ENCODE data around the gene CBX5.

The CBX5 gene

DNA sequence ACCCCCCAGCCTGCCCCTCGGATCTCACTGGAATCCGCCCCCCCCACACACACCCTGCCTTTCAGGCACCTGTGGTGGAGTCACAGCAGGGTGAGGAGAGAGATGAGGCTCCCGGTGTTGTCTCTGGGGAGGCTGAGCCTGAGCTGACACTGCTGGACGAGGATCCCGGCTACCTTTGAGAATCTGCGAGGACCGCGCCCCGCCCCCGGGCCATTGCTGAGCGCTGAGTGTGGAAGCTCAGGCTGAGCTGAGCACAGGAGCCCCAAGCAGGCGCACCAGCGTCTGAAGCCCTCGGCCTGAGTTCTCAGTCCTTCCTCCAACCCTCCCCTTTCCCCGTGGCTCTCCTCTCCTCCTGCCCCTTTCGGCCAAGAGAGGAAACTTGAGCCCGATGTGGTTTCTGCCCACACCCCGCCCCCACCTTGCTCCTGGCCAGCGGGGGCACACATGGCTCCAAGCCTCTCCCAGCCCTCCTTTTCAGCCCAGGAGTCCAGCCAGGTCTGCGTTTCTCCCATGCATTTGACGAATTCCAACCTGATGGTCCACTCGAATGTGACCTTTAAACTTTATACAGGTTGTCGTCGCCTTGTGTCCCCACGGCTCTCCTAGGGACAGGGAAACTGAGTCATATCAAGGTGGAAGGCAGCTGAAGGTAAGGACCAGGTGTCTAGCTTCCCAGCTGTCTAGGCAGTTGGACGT is 21.0 kb upstream of the CBX5 start, which contains the start of gene NFE2:
Gene NFE2, minus strand, starts transcription at position 284 of the 696 bp plus-strand sequence. CDS start 5,767 bp downstream, outside the sequence.
- Mint-ChIP-seq H3K27ac (peak within 1 kb of the TSS; percentile 82), H3K36me3 (ENCODE audit: low read depth) (peaks cover 27% of the 10 kb centered on the region), H3K27me3 (no peaks in the 10 kb centered on the region), H3K4me3 (peak within 1 kb of the TSS; percentile 91), H3K4me1 (ENCODE audit: low read depth) (peaks cover 86% of the 10 kb centered on the region), H3K9me3 (no peaks in the 10 kb centered on the region)
- intact Hi-C loops (cut with micrococcal nuclease) = no loop called here

DNA sequence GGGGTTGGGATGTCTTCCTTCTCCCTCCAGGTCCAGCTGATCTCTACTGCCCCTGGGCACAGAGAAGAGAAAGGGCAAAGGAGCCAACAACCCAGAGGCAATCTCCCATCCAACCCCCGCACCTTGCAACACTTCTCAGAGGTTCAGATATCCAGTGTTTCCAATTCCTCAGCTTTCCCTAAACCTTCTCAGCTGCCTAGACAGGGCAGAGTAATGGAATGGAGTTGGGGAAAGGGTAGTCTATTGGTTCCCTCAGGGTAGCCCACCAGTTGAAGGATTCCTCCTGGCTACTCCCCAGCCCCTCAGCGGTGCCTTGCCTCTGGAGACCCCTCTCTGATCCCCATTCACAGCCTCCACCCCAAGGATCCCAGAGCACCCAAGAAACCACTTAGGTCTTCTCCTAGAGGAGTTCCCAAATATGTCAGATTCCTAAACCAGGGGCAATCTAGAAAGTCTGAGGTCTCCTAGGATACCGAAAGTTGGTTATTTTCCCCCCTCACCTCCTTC is 20.4 kb upstream of the CBX5 start:
- intact Hi-C loops (cut with micrococcal nuclease) = no loop called here
- Mint-ChIP-seq H3K4me3 (peak overlapping the region; percentile 91), H3K36me3 (ENCODE audit: low read depth) (peaks cover 27% of the 10 kb centered on the region), H3K4me1 (ENCODE audit: low read depth) (peaks cover 89% of the 10 kb centered on the region), H3K9me3 (no peaks in the 10 kb centered on the region), H3K27ac (peak overlapping the region; percentile 82), H3K27me3 (no peaks in the 10 kb centered on the region)

DNA sequence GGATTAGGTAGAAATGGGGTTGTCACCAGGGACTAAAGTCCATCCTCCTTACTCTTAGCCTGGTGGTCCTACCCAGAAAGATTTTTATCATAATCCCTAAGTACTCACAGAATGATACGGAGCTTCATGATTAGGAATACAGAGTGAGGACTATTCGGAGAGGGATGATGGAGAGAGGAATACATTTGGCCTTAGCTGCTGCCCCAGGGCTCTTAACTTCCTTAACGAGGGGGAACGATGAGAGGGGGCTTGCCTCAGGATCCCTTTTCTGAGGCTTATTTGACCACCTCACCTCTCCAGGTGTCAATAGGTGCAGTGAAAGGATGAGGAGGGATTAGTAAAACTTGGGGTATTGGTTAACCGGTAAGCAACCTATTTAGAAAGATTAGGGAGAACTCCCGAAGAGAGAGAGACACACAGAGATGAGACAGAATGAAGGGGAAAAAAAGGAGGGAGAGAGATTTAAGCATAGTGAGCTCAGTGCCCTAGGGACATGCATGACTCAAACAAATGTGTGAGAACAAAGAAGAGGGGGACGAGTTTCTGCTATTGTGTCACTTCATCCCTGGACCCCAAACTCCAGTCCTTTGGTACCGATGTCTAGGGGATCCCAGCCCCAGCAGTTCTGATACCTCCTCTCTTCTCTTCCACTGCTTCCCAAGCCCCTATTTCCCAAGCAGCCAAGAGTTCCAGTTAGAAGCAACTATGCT is 19.7 kb upstream of the CBX5 start:
- H3K9me3 Mint-ChIP-seq = no peaks in the 10 kb centered on the region

DNA sequence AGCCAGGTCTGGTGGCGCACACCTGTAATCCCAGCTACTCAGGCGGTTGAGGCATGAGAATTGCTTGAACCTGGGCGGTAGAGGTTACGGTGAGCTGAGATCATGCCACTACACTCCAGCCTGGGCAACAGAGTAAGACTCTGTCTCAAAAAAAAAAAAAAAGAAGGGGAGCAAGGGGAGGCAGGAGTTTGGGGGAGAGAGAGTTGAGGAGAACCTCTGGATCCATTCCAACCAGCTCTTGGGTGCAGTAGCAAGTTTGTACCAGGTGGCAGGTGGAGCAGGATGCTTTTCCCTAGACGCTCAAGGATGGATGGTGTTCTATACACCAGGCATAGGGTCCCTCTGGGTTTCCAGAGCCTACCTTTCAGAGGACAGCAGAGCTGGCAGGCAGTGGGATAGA is 19.0 kb upstream of the CBX5 start:
- Mint-ChIP-seq H3K9me3 (no peaks in the 10 kb centered on the region), H3K4me1 (ENCODE audit: low read depth) (peaks cover 89% of the 10 kb centered on the region), H3K27me3 (no peaks in the 10 kb centered on the region), H3K36me3 (ENCODE audit: low read depth) (peaks cover 27% of the 10 kb centered on the region), H3K4me3 (peak overlapping the region; percentile 91), H3K27ac (peak overlapping the region; percentile 82)
- intact Hi-C loops (cut with micrococcal nuclease) = loop anchor here (1.0 kb wide), 1 partner anchor 8 kb away; no protein-coding TSS in a partner anchor

More for the DNA sequence above, 19.7 kb upstream of the CBX5 start:
- H3K36me3 Mint-ChIP-seq (ENCODE audit: low read depth) = peaks cover 27% of the 10 kb centered on the region
- no peaks in the 10 kb centered on the region for H3K27me3 Mint-ChIP-seq
- peak overlapping the region; percentile 91 for H3K4me3 Mint-ChIP-seq
- H3K27ac Mint-ChIP-seq = peak overlapping the region; percentile 82
- H3K4me1 Mint-ChIP-seq (ENCODE audit: low read depth) = peaks cover 89% of the 10 kb centered on the region
- intact Hi-C loops (cut with micrococcal nuclease) = loop anchor here (1.0 kb wide), 1 partner anchor 8 kb away; no protein-coding TSS in a partner anchor

DNA sequence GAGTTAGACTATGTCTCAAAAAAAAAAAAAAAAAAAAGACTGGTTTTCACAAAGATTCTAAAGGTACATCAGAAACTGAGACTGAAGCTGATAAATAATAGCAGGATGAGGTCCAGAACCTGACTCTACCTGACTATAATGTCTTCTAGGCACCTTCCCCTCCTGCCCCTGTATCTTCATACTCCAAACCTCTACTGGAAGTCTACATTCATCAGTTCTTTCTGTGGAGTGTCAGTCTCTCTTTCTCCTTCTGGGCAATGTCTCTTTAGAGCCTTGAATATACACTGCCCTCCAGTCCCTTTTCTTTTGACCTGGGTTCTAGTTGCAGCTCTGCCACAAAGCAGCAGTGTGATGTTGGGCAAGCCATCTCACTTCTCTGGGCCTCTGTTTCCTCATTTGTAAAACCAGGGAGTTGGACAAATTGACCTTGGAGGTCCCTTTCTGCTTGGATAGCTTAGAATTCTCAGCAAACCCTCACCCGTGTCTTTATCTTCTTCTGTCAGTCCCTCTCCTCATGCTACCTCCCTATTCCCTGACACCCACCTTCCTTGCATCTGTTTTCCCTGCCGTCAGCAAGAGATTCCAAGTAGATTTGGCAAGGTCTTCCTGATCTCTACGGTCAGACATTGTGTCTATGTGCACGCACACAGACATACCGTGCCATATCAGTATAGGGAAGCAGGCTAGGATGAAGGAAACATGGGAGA is 16.6 kb upstream of the CBX5 start:
- intact Hi-C loops (cut with micrococcal nuclease) = no loop called here
- Mint-ChIP-seq H3K27ac (peak overlapping the region; percentile 54), H3K27me3 (no peaks in the 10 kb centered on the region), H3K4me1 (ENCODE audit: low read depth) (peaks cover 91% of the 10 kb centered on the region), H3K9me3 (no peaks in the 10 kb centered on the region), H3K36me3 (ENCODE audit: low read depth) (peaks cover 27% of the 10 kb centered on the region), H3K4me3 (peak overlapping the region; percentile 74)

DNA sequence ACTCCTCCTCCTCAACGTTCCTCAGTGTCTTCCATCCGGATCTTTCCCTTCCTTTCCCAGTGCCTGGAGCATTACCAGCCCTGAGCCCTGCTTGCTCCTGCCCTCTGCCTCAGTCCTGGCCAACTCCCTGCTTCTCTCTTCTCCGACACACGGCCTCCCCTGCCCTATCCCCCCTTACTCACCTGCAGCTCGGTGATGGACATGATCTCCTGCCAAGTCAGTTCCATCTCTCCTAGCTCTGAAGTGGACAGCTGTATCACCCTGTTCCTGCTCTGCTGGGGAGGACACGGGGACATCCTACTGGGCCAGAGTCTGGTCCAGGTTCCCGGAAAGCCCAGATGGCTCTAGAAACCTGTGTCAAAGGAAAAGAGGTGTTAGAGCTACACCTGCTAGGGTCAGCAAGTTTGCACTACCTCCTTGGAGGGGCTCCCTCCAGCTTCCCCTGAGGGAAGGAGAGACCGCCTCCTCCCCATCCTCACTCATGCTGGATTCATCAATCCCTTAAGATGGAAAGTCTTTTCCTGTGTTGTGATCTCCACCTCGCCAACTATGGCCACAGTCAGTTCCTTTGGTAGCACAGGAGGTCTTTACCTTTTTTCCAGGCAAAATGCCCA is 15.1 kb upstream of the CBX5 start:
- Mint-ChIP-seq H3K27me3 (no peaks in the 10 kb centered on the region), H3K9me3 (no peaks in the 10 kb centered on the region), H3K27ac (peak overlapping the region; percentile 54), H3K36me3 (ENCODE audit: low read depth) (peaks cover 18% of the 10 kb centered on the region), H3K4me1 (ENCODE audit: low read depth) (peaks cover 94% of the 10 kb centered on the region), H3K4me3 (peak overlapping the region; percentile 45)
- intact Hi-C loops (cut with micrococcal nuclease) = loop anchor here (1.0 to 2.0 kb wide), 2 partner anchors 29 to 74 kb away; no protein-coding TSS in a partner anchor

DNA sequence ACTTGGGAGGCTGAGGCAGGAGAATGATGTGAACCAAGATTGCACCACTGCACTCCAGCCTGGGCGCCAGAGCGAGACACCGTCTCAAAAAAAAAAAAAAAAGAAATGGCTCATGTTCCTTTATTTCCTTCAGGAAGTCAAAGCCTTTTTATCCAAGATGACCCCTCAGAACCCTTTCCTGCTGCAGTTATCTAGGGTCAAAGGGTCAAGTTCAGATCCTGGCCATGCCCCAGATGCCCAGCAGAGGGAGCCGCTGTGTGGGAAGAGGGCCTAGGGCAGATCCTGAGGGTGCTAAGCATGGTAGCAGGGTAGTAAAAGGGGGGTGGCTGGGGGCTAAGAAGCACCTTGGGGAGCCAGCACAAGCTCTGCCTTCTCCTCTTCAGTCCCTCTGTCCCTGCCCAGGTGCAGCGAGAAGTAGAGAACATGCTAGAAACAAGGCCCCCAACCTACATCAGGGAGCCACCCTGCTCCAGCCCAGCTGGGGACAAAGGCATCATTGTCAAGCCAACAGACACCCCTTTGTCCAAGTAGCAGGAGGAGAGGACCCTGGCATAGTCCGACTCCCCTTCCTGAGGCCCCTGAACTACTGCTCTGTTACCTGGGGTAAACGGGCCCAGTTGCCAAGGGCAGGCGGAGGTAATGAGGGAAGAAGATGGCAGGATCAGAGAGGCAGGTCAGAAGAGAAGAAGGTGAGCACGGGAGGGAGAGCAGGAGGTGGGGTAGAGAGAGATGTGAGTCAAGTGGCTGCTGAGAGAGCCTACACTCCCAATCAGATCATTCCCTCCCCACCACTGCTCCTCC is 14.4 kb upstream of the CBX5 start:
- peak overlapping the region; percentile 21 for H3K4me3 Mint-ChIP-seq
- H3K4me1 Mint-ChIP-seq (ENCODE audit: low read depth) = peaks cover 94% of the 10 kb centered on the region

DNA sequence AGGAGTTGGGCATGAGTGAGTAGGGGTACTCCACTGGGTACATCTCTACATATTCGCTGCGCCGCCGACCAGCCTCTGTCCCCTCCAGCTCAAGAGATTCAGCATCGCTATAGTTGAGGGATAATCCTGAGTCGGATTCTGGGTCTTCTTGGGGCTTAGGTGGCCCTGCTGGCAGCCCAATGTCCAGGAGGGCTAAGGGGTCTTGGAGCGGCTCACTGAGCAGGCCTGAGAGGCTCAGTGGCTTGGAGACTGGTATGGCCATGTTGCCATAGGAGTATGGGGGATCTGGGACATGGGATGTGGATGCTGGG is 13.0 kb upstream of the CBX5 start:
- Mint-ChIP-seq H3K9me3 (no peaks in the 10 kb centered on the region), H3K36me3 (ENCODE audit: low read depth) (peaks cover 3% of the 10 kb centered on the region), H3K4me1 (ENCODE audit: low read depth) (peaks cover 95% of the 10 kb centered on the region), H3K4me3 (peak overlapping the region; percentile 30), H3K27ac (peak overlapping the region; percentile 47), H3K27me3 (no peaks in the 10 kb centered on the region)
- intact Hi-C loops (cut with micrococcal nuclease) = no loop called here

More for the DNA sequence above, 14.4 kb upstream of the CBX5 start:
- no peaks in the 10 kb centered on the region for H3K27me3 Mint-ChIP-seq
- no peaks in the 10 kb centered on the region for H3K9me3 Mint-ChIP-seq
- intact Hi-C loops (cut with micrococcal nuclease) = loop anchor here (1.0 to 2.0 kb wide), 2 partner anchors 30 to 74 kb away; no protein-coding TSS in a partner anchor
- H3K36me3 Mint-ChIP-seq (ENCODE audit: low read depth) = peaks cover 10% of the 10 kb centered on the region
- H3K27ac Mint-ChIP-seq = peak overlapping the region; percentile 54

DNA sequence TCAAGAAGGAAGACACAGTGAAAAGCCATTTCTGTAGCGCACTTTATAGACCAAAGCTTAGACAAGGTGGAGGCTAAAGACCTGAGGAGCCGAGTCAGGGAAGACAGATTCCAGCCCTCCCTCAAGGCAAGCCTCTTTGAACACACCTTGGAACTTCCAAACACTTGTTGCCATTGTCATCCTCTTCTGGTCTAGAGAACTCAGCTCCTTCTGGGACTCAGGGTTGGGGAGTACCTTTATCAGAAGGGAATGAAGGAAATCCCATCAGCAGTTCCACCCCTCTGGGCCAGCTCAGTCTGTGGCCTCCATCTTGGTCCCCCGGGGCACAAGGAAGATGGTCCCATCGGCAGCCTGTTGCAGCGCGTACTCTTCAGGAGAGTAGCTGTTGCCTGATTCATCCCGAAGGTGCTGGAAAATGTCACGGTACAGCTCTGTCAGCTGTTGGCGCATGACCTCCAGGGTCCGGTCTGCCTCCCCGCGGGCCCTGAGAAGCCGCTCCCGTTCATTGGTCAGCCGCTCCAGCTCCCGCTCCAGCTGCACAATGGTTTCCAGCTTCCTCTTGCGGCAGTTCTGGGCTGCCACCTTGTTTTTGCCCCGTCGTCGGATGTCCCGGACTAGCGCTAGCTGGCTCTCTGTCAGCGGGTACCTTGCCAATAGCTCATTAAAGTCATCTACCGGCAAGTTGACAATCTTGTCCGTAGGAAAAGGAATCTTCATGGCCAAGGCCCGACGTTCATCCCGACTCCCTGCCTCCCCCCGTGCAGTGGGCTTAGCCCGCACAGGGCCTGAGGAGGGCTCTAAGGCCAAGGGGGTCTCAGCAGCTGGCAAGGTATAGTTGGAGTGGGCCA is 12.4 kb upstream of the CBX5 start:
- peaks cover 96% of the 10 kb centered on the region for H3K4me1 Mint-ChIP-seq (ENCODE audit: low read depth)
- no peaks in the 10 kb centered on the region for H3K9me3 Mint-ChIP-seq
- H3K36me3 Mint-ChIP-seq (ENCODE audit: low read depth) = no peaks in the 10 kb centered on the region
- intact Hi-C loops (cut with micrococcal nuclease) = no loop called here
- H3K27ac Mint-ChIP-seq = peak overlapping the region; percentile 75
- peak overlapping the region; percentile 30 for H3K4me3 Mint-ChIP-seq
- H3K27me3 Mint-ChIP-seq = no peaks in the 10 kb centered on the region

DNA sequence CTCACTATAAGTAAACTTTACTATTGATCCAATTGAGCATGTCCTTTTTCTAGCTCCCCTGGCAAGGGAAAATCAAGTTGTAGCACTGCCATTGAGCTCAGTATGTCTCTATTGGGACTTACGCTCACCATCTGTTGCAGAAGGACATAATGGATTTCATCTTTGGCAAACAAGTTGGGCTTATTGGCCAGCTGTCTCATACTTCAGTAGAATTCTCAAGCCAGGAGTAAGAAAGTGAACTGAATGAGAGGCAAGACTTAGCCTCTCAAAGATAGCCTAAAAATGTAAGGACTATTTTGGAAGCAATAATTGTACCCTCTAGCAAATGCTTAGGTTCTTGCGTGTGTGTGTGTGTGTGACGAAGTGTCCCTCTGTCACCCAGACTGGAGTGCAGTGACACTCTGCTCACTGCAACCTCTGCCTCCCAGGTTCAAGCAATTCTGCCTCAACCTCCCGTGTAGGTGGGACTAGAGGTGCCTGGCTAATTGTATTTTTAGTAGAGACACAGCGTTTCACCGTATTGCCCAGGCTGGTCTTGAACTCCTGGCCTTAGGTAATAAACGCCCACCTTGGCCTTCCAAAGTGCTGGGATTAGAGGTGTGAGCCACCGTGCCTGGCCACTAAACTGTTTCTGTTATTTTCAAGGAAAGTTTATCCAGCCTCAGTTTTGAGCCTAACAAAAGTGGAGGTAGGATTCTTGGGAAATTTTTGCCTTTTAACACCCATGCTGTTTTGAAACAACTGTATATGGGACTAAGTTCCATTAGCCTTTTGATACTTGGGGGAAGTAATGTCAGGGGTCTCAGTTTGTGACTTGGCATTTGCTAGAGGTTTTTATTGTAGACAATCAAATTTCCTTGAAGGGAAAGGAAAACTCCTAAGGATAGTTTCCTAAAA is 7.6 kb upstream of the CBX5 start:
- Mint-ChIP-seq H3K4me3 (no peak overlapping the region), H3K27me3 (no peaks in the 10 kb centered on the region), H3K4me1 (ENCODE audit: low read depth) (peaks cover 80% of the 10 kb centered on the region), H3K27ac (no peak overlapping the region), H3K36me3 (ENCODE audit: low read depth) (no peaks in the 10 kb centered on the region), H3K9me3 (no peaks in the 10 kb centered on the region)
- intact Hi-C loops (cut with micrococcal nuclease) = no loop called here

DNA sequence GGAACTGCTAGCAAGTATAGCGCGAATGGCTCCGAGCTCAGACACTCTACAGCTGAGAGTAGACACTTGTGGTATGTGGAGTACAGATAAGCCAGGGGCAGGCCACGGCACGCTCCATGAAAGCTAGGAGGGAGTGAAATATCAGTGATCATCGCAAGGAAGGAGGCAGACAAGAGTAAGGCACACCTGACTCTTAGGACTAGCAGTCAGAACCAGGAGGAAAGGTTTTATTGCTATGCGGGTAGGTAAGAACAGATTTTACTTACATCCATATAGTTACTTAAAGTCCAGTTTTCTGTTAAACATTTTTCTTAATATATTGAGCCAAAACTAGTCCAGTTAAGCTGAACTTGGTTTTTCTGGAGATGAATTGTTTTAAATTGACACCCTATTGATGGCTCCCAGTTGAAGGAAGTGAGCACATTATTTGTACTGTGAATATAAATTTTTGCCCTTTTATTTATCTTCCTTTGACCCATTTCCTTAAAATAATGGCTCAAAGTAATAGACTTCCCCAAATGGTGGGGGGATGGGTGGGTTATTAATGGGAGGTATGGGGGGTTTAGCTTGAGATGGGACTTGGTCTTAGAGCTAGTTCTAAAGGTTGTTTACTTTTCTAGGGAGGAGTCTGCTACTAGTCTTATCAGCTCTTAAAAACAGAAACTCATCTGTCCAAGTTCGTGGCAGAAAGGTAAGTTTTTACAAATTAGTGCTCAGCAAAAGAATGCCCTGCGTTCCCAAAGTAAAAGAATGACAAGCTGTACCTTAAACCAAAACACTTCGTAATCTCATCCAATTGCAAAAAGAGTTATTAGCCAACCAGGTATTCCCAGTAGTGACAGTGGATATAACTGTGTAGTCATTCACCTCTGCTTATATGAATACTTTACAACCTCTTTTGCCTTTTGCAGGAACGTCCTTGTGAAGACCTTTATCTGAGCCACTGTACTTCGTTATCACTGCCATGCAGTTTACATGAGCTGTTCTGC is 6.4 kb upstream of the CBX5 start:
- Mint-ChIP-seq H3K36me3 (ENCODE audit: low read depth) (no peaks in the 10 kb centered on the region), H3K27me3 (no peaks in the 10 kb centered on the region), H3K27ac (peak overlapping the region; percentile 80), H3K4me1 (ENCODE audit: low read depth) (peaks cover 73% of the 10 kb centered on the region), H3K4me3 (peak overlapping the region; percentile 46), H3K9me3 (no peaks in the 10 kb centered on the region)
- intact Hi-C loops (cut with micrococcal nuclease) = no loop called here

Data from dendritic cell treated with granulocyte-macrophage colony-stimulating factor and Interleukin-4, amounts not matched to agents 40 ng/mL and 50 ng/mL, for 4 days (primary cell).